ENCODE data around the gene MAP3K2.

MAP3K2 gene

DNA sequence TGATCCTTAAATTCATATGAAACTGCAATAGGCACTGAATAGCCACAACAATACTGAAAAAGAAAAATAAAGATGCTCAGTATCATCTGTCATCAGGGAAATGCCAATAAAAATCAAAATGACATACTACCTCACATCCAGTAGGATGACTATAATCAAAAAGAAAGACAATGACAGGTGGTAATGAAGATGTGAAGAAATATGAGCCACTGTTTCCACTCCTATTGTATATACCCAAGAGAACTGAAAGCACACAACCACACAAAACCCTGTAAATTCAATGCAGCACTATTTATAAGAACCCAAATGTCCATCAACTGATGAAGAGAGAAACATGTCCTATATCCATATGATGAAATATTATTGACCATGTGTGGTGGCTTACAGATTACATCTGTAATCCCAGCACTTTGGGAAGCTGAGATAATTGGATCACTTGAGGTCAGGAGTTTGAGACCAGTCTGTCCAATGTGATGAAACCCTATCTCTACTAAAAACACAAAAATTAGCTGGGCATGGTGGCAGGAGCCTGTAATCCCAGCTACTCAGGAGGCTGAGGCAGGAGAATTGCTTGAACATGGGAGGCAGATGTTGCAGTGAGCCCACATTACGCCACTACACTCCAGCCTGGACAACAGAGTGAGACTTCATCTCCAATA lies 39.9 kb downstream of the MAP3K2 start:
- Histone ChIP-seq H3K36me3 (ENCODE audit: control insufficient read depth in 2 of 2, insufficient read depth in 1 of 2, low read length in 2 of 2) (no peaks in the 10 kb centered on the region), H3K27ac (ENCODE audit: extremely low read depth, low read depth, low read length) (no peak overlapping the region), H3K4me3 (ENCODE audit: low read depth, low read length) (no peak overlapping the region), H3K9me3 (ENCODE audit: control insufficient read depth, insufficient read depth, low read depth, low read length) (no peaks in the 10 kb centered on the region), H3K4me1 (ENCODE audit: control insufficient read depth, insufficient read depth, low read length) (peaks cover 18% of the 10 kb centered on the region)
- peak; percentile 87 for TF ChIP-seq ZNF10 (tag by site-specific recombination; IDR thresholded peaks at IDR 0.05)
- TF ChIP-seq SP7 (tag by site-specific recombination; IDR thresholded peaks at IDR 0.05), result 0 out of 2 replicates have a peak, but pooled peaks have one; percentile 33
- peak; percentile 24; the same call in 1 of the 2 replicates for TF ChIP-seq ZNF366 (tag by site-specific recombination; conservative IDR thresholded peaks at IDR 0.05)
- no peak for TF ChIP-seq ZNF777 (tag by site-specific recombination; IDR thresholded peaks at IDR 0.05; ENCODE audit: borderline replicate concordance)
- no peak for TF ChIP-seq ZNF843 (tag by site-specific recombination; IDR thresholded peaks at IDR 0.05)
- no peak for TF ChIP-seq HOXC10 (CRISPR knock-in tag; IDR thresholded peaks at IDR 0.05)
- TF ChIP-seq, protein P1, sequence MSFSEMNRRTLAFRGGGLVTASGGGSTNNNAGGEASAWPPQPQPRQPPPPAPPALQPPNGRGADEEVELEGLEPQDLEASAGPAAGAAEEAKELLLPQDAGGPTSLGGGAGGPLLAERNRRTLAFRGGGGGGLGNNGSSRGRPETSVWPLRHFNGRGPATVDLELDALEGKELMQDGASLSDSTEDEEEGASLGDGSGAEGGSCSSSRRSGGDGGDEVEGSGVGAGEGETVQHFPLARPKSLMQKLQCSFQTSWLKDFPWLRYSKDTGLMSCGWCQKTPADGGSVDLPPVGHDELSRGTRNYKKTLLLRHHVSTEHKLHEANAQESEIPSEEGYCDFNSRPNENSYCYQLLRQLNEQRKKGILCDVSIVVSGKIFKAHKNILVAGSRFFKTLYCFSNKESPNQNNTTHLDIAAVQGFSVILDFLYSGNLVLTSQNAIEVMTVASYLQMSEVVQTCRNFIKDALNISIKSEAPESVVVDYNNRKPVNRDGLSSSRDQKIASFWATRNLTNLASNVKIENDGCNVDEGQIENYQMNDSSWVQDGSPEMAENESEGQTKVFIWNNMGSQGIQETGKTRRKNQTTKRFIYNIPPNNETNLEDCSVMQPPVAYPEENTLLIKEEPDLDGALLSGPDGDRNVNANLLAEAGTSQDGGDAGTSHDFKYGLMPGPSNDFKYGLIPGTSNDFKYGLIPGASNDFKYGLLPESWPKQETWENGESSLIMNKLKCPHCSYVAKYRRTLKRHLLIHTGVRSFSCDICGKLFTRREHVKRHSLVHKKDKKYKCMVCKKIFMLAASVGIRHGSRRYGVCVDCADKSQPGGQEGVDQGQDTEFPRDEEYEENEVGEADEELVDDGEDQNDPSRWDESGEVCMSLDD (tag by site-specific recombination; IDR thresholded peaks at IDR 0.05), result no peak
- TF ChIP-seq, protein P2, sequence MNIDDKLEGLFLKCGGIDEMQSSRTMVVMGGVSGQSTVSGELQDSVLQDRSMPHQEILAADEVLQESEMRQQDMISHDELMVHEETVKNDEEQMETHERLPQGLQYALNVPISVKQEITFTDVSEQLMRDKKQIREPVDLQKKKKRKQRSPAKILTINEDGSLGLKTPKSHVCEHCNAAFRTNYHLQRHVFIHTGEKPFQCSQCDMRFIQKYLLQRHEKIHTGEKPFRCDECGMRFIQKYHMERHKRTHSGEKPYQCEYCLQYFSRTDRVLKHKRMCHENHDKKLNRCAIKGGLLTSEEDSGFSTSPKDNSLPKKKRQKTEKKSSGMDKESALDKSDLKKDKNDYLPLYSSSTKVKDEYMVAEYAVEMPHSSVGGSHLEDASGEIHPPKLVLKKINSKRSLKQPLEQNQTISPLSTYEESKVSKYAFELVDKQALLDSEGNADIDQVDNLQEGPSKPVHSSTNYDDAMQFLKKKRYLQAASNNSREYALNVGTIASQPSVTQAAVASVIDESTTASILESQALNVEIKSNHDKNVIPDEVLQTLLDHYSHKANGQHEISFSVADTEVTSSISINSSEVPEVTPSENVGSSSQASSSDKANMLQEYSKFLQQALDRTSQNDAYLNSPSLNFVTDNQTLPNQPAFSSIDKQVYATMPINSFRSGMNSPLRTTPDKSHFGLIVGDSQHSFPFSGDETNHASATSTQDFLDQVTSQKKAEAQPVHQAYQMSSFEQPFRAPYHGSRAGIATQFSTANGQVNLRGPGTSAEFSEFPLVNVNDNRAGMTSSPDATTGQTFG (tag by site-specific recombination; IDR thresholded peaks at IDR 0.05; ENCODE audit: borderline replicate concordance), result no peak
- TF ChIP-seq ZNF600 (tag by site-specific recombination; IDR thresholded peaks at IDR 0.05), result no peak
- TF ChIP-seq ZEB2 (tag by site-specific recombination; IDR thresholded peaks at IDR 0.05), result 0 out of 2 replicates have a peak, but pooled peaks have one; percentile 14
- 0 out of 2 replicates have a peak, but pooled peaks have one; percentile 23 for TF ChIP-seq KLF8 (tag by site-specific recombination; IDR thresholded peaks at IDR 0.05)
- TF ChIP-seq ZNF596 (tag by site-specific recombination; IDR thresholded peaks at IDR 0.05), result no peak
- CTCF ChIA-PET, result no interaction called here
- POLR2A ChIA-PET, result no interaction called here

DNA sequence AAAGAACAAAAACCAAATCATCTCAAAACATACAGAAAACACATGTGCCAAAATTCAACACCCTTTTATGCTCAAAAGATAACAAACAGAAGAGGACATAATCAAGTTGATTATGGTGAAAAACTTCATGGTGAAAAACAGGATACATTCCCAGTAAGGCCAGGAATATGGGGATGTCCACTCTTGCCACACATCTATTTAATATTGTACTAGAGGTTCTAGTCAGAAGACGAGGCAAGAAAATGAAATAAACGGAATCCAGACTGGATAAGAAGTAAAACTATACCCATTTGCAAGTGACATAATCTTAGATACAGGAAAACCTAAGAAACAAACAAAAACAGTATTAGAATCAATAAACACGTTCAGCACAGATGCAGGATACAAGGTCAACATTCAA lies 40.8 kb downstream of the MAP3K2 start:
- CTCF ChIA-PET, result no interaction called here
- Histone ChIP-seq H3K27ac (ENCODE audit: extremely low read depth, low read depth, low read length) (no peak overlapping the region), H3K36me3 (ENCODE audit: control insufficient read depth in 2 of 2, insufficient read depth in 1 of 2, low read length in 2 of 2) (peaks cover 0 to 6% of the 10 kb centered on the region in 2 experiments; a peak in 1 of 3 replicates), H3K4me3 (ENCODE audit: low read depth, low read length) (no peak overlapping the region), H3K4me1 (ENCODE audit: control insufficient read depth, insufficient read depth, low read length) (peaks cover 18% of the 10 kb centered on the region), H3K9me3 (ENCODE audit: control insufficient read depth, insufficient read depth, low read depth, low read length) (no peaks in the 10 kb centered on the region)
- POLR2A ChIA-PET, result no interaction called here
- TF ChIP-seq ZBTB1 (tag by site-specific recombination; IDR thresholded peaks at IDR 0.05), result no peak
- TF ChIP-seq, protein P3, sequence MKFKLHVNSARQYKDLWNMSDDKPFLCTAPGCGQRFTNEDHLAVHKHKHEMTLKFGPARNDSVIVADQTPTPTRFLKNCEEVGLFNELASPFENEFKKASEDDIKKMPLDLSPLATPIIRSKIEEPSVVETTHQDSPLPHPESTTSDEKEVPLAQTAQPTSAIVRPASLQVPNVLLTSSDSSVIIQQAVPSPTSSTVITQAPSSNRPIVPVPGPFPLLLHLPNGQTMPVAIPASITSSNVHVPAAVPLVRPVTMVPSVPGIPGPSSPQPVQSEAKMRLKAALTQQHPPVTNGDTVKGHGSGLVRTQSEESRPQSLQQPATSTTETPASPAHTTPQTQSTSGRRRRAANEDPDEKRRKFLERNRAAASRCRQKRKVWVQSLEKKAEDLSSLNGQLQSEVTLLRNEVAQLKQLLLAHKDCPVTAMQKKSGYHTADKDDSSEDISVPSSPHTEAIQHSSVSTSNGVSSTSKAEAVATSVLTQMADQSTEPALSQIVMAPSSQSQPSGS (tag by site-specific recombination; IDR thresholded peaks at IDR 0.05; ENCODE audit: low read depth), result no peak
- no peak for TF ChIP-seq ZNF37A (tag by site-specific recombination; IDR thresholded peaks at IDR 0.05)
- no peak for TF ChIP-seq ZNF23 (tag by site-specific recombination; IDR thresholded peaks at IDR 0.05; ENCODE audit: borderline replicate concordance)
- TF ChIP-seq, protein P4, sequence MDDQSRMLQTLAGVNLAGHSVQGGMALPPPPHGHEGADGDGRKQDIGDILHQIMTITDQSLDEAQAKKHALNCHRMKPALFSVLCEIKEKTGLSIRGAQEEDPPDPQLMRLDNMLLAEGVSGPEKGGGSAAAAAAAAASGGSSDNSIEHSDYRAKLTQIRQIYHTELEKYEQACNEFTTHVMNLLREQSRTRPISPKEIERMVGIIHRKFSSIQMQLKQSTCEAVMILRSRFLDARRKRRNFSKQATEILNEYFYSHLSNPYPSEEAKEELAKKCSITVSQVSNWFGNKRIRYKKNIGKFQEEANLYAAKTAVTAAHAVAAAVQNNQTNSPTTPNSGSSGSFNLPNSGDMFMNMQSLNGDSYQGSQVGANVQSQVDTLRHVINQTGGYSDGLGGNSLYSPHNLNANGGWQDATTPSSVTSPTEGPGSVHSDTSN (CRISPR knock-in tag; IDR thresholded peaks at IDR 0.05), result no peak
- TF ChIP-seq ZNF544 (tag by site-specific recombination; IDR thresholded peaks at IDR 0.05), result no peak
- TF ChIP-seq ZNF311 (tag by site-specific recombination; IDR thresholded peaks at IDR 0.05; ENCODE audit: borderline replicate concordance), result no peak
- TF ChIP-seq ZNF214 (tag by site-specific recombination; IDR thresholded peaks at IDR 0.05; ENCODE audit: borderline replicate concordance), result no peak
- TF ChIP-seq ZNF768 (tag by site-specific recombination; IDR thresholded peaks at IDR 0.05), result no peak
- TF ChIP-seq KLF8 (tag by site-specific recombination; IDR thresholded peaks at IDR 0.05), result no peak
- TF ChIP-seq EGR2 (tag by site-specific recombination; IDR thresholded peaks at IDR 0.05; ENCODE audit: low read depth), result no peak
- no peak for TF ChIP-seq ZNF621 (tag by site-specific recombination; IDR thresholded peaks at IDR 0.05)
- TF ChIP-seq ZSCAN23 (tag by site-specific recombination; IDR thresholded peaks at IDR 0.05), result no peak
- TF ChIP-seq, protein P5, sequence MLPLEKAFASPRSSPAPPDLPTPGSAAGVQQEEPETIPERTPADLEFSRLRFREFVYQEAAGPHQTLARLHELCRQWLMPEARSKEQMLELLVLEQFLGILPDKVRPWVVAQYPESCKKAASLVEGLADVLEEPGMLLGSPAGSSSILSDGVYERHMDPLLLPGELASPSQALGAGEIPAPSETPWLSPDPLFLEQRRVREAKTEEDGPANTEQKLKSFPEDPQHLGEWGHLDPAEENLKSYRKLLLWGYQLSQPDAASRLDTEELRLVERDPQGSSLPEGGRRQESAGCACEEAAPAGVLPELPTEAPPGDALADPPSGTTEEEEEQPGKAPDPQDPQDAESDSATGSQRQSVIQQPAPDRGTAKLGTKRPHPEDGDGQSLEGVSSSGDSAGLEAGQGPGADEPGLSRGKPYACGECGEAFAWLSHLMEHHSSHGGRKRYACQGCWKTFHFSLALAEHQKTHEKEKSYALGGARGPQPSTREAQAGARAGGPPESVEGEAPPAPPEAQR (tag by site-specific recombination; IDR thresholded peaks at IDR 0.05), result no peak
- no peak for TF ChIP-seq ZNF624 (tag by site-specific recombination; IDR thresholded peaks at IDR 0.05)
- no peak for TF ChIP-seq ZNF529 (tag by site-specific recombination; IDR thresholded peaks at IDR 0.05; ENCODE audit: insufficient replicate concordance)
